GM23338 (cell line): Measurements from ENCODE around the gene FTO. TPM values are rescaled to one million over a fixed set of nuclear protein-coding genes. Genes with fewer than 3 reads are reported as not detected.

Experiments
- ATAC-seq: fragments of 200-7000 bp; cut with Tn5 transposase; 3 replicates; pipeline ENCODE4 v1.9.1; 2020
- DNase-seq: peaks from one replicate; pipeline ENCODE4 v3.0.0-alpha.2; 2015; ENCODE audit warnings: low spot score
- H2AFZ ChIP-seq: fragments of 200-600 bp; sonication (generic); 2 replicates; pipeline ENCODE4 v1.8.0; 2016; ENCODE audit warnings: antibody characterized with exemption, mild to moderate bottlenecking, moderate library complexity
- H3F3A ChIP-seq: fragments of 200-600 bp; sonication (generic); replicated peaks from 2 replicates; pipeline ENCODE4 v1.8.0; 2017; ENCODE audit warnings: antibody characterized with exemption, mixed run types, low read depth
- H3K27ac ChIP-seq: fragments of 200-600 bp; sonication (generic); 2 replicates; pipeline ENCODE4 v1.6.1; 2016; ENCODE audit warnings: low read depth
- H3K27me3 ChIP-seq: fragments of 200-600 bp; sonication (generic); 2 replicates; pipeline ENCODE4 v1.8.0; 2016; ENCODE audit warnings: mild to moderate bottlenecking, mixed run types, moderate library complexity; ENCODE audit not compliant: insufficient read depth
- H3K36me3 ChIP-seq: fragments of 200-600 bp; sonication (generic); 2 replicates; pipeline ENCODE4 v1.8.0; 2016; ENCODE audit warnings: mild to moderate bottlenecking; ENCODE audit not compliant: insufficient read depth
- H3K4me1 ChIP-seq: fragments of 200-600 bp; sonication (generic); 2 replicates; pipeline ENCODE4 v1.8.0; 2016; ENCODE audit warnings: mild to moderate bottlenecking, moderate library complexity; ENCODE audit not compliant: insufficient read depth
- H3K4me2 ChIP-seq: fragments of 200-600 bp; sonication (generic); 2 replicates; pipeline ENCODE4 v1.7.1; 2017; ENCODE audit warnings: mixed run types
- H3K4me3 ChIP-seq: fragments of 200-600 bp; sonication (generic); 2 replicates; pipeline ENCODE4 v1.6.1; 2016; ENCODE audit warnings: mixed run types
- H3K79me2 ChIP-seq: fragments of 200-600 bp; sonication (generic); replicated peaks from 2 replicates; pipeline ENCODE4 v1.8.0; 2017; ENCODE audit warnings: mild to moderate bottlenecking; ENCODE audit not compliant: insufficient read depth
- H3K9me2 ChIP-seq: fragments of 200-600 bp; sonication (generic); 2 replicates; pipeline ENCODE4 v1.8.0; 2017; ENCODE audit not compliant: insufficient read depth
- H4K20me1 ChIP-seq: fragments of 200-600 bp; sonication (generic); replicated peaks from 2 replicates; pipeline ENCODE4 v1.8.0; 2017; ENCODE audit warnings: mild to moderate bottlenecking; ENCODE audit not compliant: insufficient read depth
- H3K27ac Mint-ChIP-seq: 2 replicates; pipeline ENCODE4 v1.8.0; 2020; ENCODE audit warnings: inconsistent platforms, mild to moderate bottlenecking, moderate library complexity, mixed read lengths
- H3K27me3 Mint-ChIP-seq: 3 replicates; pipeline ENCODE4 v1.8.0; 2022; ENCODE audit warnings: low read depth, mild to moderate bottlenecking, moderate library complexity, mixed read lengths, inconsistent platforms; ENCODE audit not compliant: insufficient read depth, poor library complexity
- H3K36me3 Mint-ChIP-seq: 3 replicates; pipeline ENCODE4 v1.8.0; 2021; ENCODE audit warnings: low read depth, mild to moderate bottlenecking, inconsistent platforms, moderate library complexity, mixed read lengths
- H3K4me1 Mint-ChIP-seq: 3 replicates; pipeline ENCODE4 v1.8.0; 2020; ENCODE audit warnings: mild to moderate bottlenecking, inconsistent platforms, mixed read lengths
- H3K4me3 Mint-ChIP-seq: 3 replicates; pipeline ENCODE4 v1.8.0; 2021; ENCODE audit warnings: moderate library complexity, mild to moderate bottlenecking, inconsistent platforms, mixed read lengths
- H3K9me3 Mint-ChIP-seq: 3 replicates; pipeline ENCODE4 v1.8.0; 2020; ENCODE audit warnings: moderate library complexity, mild to moderate bottlenecking, inconsistent platforms, mixed read lengths
- EZH2phosphoT487 ChIP-seq: fragments of 200-600 bp; sonication (generic); IDR thresholded peaks from one replicate; pipeline ENCODE4 v1.8.1; 2018; ENCODE audit warnings: antibody characterized with exemption; ENCODE audit not compliant: unreplicated experiment
- POLR2AphosphoS5 ChIP-seq: IDR thresholded peaks from 2 replicates; pipeline ENCODE4 v1.6.1; 2016; ENCODE audit warnings: antibody characterized with exemption, low read depth
- ZNF114 ChIP-seq: fragments of 250-450 bp; sonication (Bioruptor Pico); IDR thresholded peaks from 2 replicates; pipeline ENCODE4 v1.5.0; 2020; ENCODE audit warnings: mild to moderate bottlenecking, moderate library complexity
- ZNF462 ChIP-seq: fragments of 250-450 bp; sonication (Bioruptor Pico); IDR thresholded peaks from 2 replicates; pipeline ENCODE4 v1.5.0; 2020; ENCODE audit warnings: mild to moderate bottlenecking, moderate library complexity
- polyA plus RNA-seq: library from polyadenylated mRNA; unstranded; fragments of >200 nt; fragmentation: Nextera tagmentation; extraction: Ambion mirVana; gene quantifications from 2 replicates; pipeline ENCODE4 v1.2.1, GENCODE V29; 2016
- total RNA-seq: library from RNA; depleted of rRNA; stranded (reverse); fragments of >200 nt; shearing (Covaris generic); gene quantifications from 2 replicates; pipeline ENCODE4 v1.2.3, GENCODE V29; 2014
- TF ChIP-seq, protein P1 (sequence below), 2 experiments: fragments of 200-600 bp in 1 of 2; sonication (generic) in 1 of 2; conservative IDR thresholded peaks; 2 replicates each; pipeline versions ENCODE4 v1.5.1 to v1.6.1; 2016 to 2017; ENCODE audit warnings: antibody characterized with exemption in 2 of 2, low read depth in 2 of 2, mild to moderate bottlenecking in 2 of 2, moderate library complexity in 1 of 2
- TF ChIP-seq, protein P2 (sequence below): IDR thresholded peaks from 2 replicates; pipeline ENCODE4 v1.6.1; 2016; ENCODE audit warnings: antibody characterized with exemption

The FTO gene
- total and polyA plus RNA-seq, 2 experiments from 2014 or later: 17.7 to 69.6 TPM

GRCh38 chr16:53740476-53740875 lies 36.5 kb downstream of the FTO start:
- H3K9me2 ChIP-seq: no peaks in the 10 kb centered on the region
- no peak overlapping the region for H3K4me2 ChIP-seq
- H3K27ac ChIP-seq: no peak overlapping the region
- ATAC-seq (no peak), DNase-seq (no peak)
- Mint-ChIP-seq H3K27ac (no peak overlapping the region), H3K27me3 (peaks cover 2% of the 10 kb centered on the region), H3K36me3 (no peaks in the 10 kb centered on the region), H3K9me3 (no peaks in the 10 kb centered on the region), H3K4me1 (peaks cover 21% of the 10 kb centered on the region), H3K4me3 (no peak overlapping the region)
- H3K4me3 ChIP-seq: no peak overlapping the region
- H4K20me1 ChIP-seq: peaks cover 12% of the 10 kb centered on the region
- no peaks in the 10 kb centered on the region for H3K27me3 ChIP-seq
- H3K4me1 ChIP-seq: peaks cover 18% of the 10 kb centered on the region
- no peak for TF ChIP-seq POLR2AphosphoS5
- no peaks in the 10 kb centered on the region for H3F3A ChIP-seq
- H3K36me3 ChIP-seq: no peaks in the 10 kb centered on the region
- peaks cover 53% of the 10 kb centered on the region for H3K79me2 ChIP-seq
- H2AFZ ChIP-seq: no peak overlapping the region

DNA sequence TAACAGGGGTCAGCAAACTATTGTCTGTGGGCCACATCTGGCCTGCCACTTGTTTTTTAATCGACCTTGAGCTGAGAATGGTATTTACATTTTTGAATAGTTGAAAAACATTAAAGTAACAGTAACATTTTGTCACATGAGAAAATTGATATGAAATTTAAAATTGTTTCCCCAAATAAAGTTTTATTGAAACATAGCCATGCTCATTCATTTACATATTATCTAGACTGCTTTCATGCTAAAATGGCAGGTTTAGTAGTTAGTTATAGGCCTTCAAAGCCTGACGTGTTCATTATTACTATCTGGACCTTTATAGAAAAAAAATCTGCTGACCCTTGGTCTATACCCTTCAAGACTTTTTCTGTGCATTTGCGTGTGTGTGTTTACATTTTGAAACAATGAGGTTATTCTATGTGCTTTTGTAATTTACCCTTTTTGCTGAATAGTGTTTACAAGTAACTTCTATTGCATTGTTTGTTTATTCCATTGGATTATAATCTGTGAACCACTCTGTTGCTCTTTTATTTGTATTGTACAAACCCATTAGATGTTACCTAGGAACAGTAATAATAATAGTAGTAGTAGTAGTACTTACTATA lies 37.1 kb downstream of the FTO start:
- Mint-ChIP-seq H3K4me1 (peaks cover 21% of the 10 kb centered on the region), H3K27ac (no peak overlapping the region), H3K4me3 (no peak overlapping the region), H3K27me3 (peaks cover 2% of the 10 kb centered on the region), H3K9me3 (no peaks in the 10 kb centered on the region), H3K36me3 (no peaks in the 10 kb centered on the region)
- Histone ChIP-seq H3K27me3 (no peaks in the 10 kb centered on the region), H4K20me1 (peaks cover 6% of the 10 kb centered on the region), H2AFZ (no peak overlapping the region), H3K9me2 (no peaks in the 10 kb centered on the region), H3K4me2 (no peak overlapping the region), H3K27ac (no peak overlapping the region), H3K79me2 (peaks cover 53% of the 10 kb centered on the region), H3F3A (no peaks in the 10 kb centered on the region), H3K4me1 (peaks cover 18% of the 10 kb centered on the region), H3K36me3 (no peaks in the 10 kb centered on the region), H3K4me3 (no peak overlapping the region)
- ATAC-seq: no peak
- no peak for DNase-seq
- TF ChIP-seq EZH2phosphoT487 (no peak), ZNF114 (CRISPR knock-in tag) (no peak), ZNF462 (CRISPR knock-in tag) (no peak), POLR2AphosphoS5 (no peak)
- TF ChIP-seq, protein P1, sequence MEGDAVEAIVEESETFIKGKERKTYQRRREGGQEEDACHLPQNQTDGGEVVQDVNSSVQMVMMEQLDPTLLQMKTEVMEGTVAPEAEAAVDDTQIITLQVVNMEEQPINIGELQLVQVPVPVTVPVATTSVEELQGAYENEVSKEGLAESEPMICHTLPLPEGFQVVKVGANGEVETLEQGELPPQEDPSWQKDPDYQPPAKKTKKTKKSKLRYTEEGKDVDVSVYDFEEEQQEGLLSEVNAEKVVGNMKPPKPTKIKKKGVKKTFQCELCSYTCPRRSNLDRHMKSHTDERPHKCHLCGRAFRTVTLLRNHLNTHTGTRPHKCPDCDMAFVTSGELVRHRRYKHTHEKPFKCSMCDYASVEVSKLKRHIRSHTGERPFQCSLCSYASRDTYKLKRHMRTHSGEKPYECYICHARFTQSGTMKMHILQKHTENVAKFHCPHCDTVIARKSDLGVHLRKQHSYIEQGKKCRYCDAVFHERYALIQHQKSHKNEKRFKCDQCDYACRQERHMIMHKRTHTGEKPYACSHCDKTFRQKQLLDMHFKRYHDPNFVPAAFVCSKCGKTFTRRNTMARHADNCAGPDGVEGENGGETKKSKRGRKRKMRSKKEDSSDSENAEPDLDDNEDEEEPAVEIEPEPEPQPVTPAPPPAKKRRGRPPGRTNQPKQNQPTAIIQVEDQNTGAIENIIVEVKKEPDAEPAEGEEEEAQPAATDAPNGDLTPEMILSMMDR (conservative IDR thresholded peaks at IDR 0.05; ENCODE audit: low read depth in 2 of 2): no peak
- TF ChIP-seq, protein P2, sequence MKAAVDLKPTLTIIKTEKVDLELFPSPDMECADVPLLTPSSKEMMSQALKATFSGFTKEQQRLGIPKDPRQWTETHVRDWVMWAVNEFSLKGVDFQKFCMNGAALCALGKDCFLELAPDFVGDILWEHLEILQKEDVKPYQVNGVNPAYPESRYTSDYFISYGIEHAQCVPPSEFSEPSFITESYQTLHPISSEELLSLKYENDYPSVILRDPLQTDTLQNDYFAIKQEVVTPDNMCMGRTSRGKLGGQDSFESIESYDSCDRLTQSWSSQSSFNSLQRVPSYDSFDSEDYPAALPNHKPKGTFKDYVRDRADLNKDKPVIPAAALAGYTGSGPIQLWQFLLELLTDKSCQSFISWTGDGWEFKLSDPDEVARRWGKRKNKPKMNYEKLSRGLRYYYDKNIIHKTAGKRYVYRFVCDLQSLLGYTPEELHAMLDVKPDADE: no peak
